IMR-90 (cell line): Measurements from ENCODE around the gene RP2. TPM values are rescaled to one million over a fixed set of nuclear protein-coding genes. Genes with fewer than 3 reads are reported as not detected.

Experiments
- ATAC-seq: fragments of 200-7000 bp; cut with Tn5 transposase; 2 replicates; pipeline ENCODE4 v1.9.1; 2020; ENCODE audit warnings: low read depth, mild to moderate bottlenecking, moderate library complexity
- BruUV-seq: library from RNA; stranded (reverse); fragments of 400-500 nt; replicated peaks from 2 replicates; lab custom pipeline; 2021; lab: Mats Ljungman, UMichigan
- CTCF ChIA-PET: fragments of 300-600 bp; formaldehyde crosslinking; extraction: SDS; loops from one replicate; lab custom pipeline; 2021; ENCODE audit warnings: antibody characterized with exemption; lab: Yijun Ruan, JAX
- POLR2A ChIA-PET: fragments of 300-600 bp; sonication (Branson Sonifier 250); formaldehyde crosslinking; loops from one replicate; lab custom pipeline; 2022; ENCODE audit warnings: antibody characterized with exemption; ENCODE audit not compliant: unreplicated experiment; lab: Charles Lee
- DNase-seq: peaks from one replicate; pipeline ENCODE4 v3.0.0; 2013
- H2AFZ ChIP-seq: replicated peaks from 2 replicates; pipeline ENCODE3; 2013; ENCODE audit warnings: low read length, mild to moderate bottlenecking; ENCODE audit not compliant: poor library complexity
- H2AK5ac ChIP-seq: 2 replicates; pipeline ENCODE4 v1.6.1; 2013; ENCODE audit warnings: low read depth, low read length, inconsistent platforms
- H2AK9ac ChIP-seq: replicated peaks from 2 replicates; pipeline ENCODE3; 2013; ENCODE audit warnings: mild to moderate bottlenecking, low read depth, low read length, moderate library complexity; ENCODE audit not compliant: poor library complexity
- H2BK120ac ChIP-seq: 2 replicates; pipeline ENCODE4 v1.6.1; 2013; ENCODE audit warnings: low read depth, low read length, inconsistent platforms
- H2BK15ac ChIP-seq: 3 replicates; pipeline ENCODE4 v1.6.1; 2013; ENCODE audit warnings: low read depth, low read length, inconsistent platforms
- H2BK20ac ChIP-seq: 2 replicates; pipeline ENCODE4 v1.6.1; 2013; ENCODE audit warnings: low read depth, mild to moderate bottlenecking, inconsistent platforms, low read length, moderate library complexity
- H2BK5ac ChIP-seq: 2 replicates; pipeline ENCODE4 v1.6.1; 2013; ENCODE audit warnings: mild to moderate bottlenecking, low read depth, low read length, inconsistent platforms; ENCODE audit not compliant: poor library complexity, severe bottlenecking
- H3K14ac ChIP-seq: replicated peaks from 2 replicates; pipeline ENCODE4 v1.6.1; 2013; ENCODE audit warnings: low read depth, low read length, inconsistent platforms
- H3K18ac ChIP-seq: 2 replicates; pipeline ENCODE4 v1.6.1; 2013; ENCODE audit warnings: low read depth, low read length, control low read depth
- H3K23ac ChIP-seq: 2 replicates; pipeline ENCODE4 v1.6.1; 2013; ENCODE audit warnings: low read depth, low read length, inconsistent platforms
- H3K27ac ChIP-seq: 2 replicates; pipeline ENCODE4 v1.5.1; 2013; ENCODE audit warnings: mild to moderate bottlenecking, control low read depth, low read length; ENCODE audit not compliant: insufficient read depth
- H3K27me3 ChIP-seq: 2 replicates; pipeline ENCODE4 v1.6.1; 2013; ENCODE audit warnings: low read length; ENCODE audit not compliant: control insufficient read depth, insufficient read depth
- H3K36me3 ChIP-seq: 2 replicates; pipeline ENCODE4 v1.6.1; 2013; ENCODE audit warnings: low read length, mixed read lengths; ENCODE audit not compliant: control insufficient read depth, insufficient read depth
- H3K4ac ChIP-seq: 2 replicates; pipeline ENCODE4 v1.6.1; 2013; ENCODE audit warnings: low read depth, low read length, inconsistent platforms
- H3K4me1 ChIP-seq: 2 replicates; pipeline ENCODE4 v1.6.1; 2013; ENCODE audit warnings: low read length, mixed read lengths; ENCODE audit not compliant: control insufficient read depth, insufficient read depth
- H3K4me2 ChIP-seq: 2 replicates; pipeline ENCODE4 v1.6.1; 2013; ENCODE audit warnings: low read depth, mild to moderate bottlenecking, control low read depth, low read length, moderate library complexity
- H3K4me3 ChIP-seq: 2 replicates; pipeline ENCODE4 v1.5.1; 2013; ENCODE audit warnings: low read depth, mild to moderate bottlenecking, control low read depth, low read length, moderate library complexity; ENCODE audit not compliant: insufficient read depth
- H3K56ac ChIP-seq: 2 replicates; pipeline ENCODE4 v1.6.1; 2013; ENCODE audit warnings: low read length, inconsistent platforms; ENCODE audit not compliant: insufficient read depth; ENCODE audit errors: extremely low read depth
- H3K79me1 ChIP-seq, 2 experiments: 2 replicates each; pipeline ENCODE4 v1.6.1; 2013; ENCODE audit warnings: low read length in 2 of 2, inconsistent platforms in 1 of 2, low read depth in 1 of 2
- H3K9ac ChIP-seq: 2 replicates; pipeline ENCODE4 v1.6.1; 2013; ENCODE audit warnings: low read depth, low read length, control low read depth
- H3K9me1 ChIP-seq: 2 replicates; pipeline ENCODE4 v1.6.1; 2013; ENCODE audit warnings: low read length, inconsistent platforms; ENCODE audit not compliant: insufficient read depth
- H3K9me3 ChIP-seq: 2 replicates; pipeline ENCODE4 v1.6.1; 2013; ENCODE audit warnings: low read length; ENCODE audit not compliant: control insufficient read depth, insufficient read depth
- H4K20me1 ChIP-seq: 2 replicates; pipeline ENCODE4 v1.6.1; 2013; ENCODE audit warnings: low read length, inconsistent platforms; ENCODE audit not compliant: insufficient read depth
- H4K5ac ChIP-seq: 2 replicates; pipeline ENCODE4 v1.6.1; 2013; ENCODE audit warnings: mild to moderate bottlenecking, low read depth, low read length, control low read depth
- H4K8ac ChIP-seq, 2 experiments: 2 replicates each; pipeline ENCODE4 v1.6.1; 2013; ENCODE audit warnings: low read depth in 2 of 2, low read length in 2 of 2, control low read depth in 1 of 2, inconsistent platforms in 1 of 2
- H4K91ac ChIP-seq: 2 replicates; pipeline ENCODE4 v1.6.1; 2013; ENCODE audit warnings: low read depth, low read length, inconsistent platforms; ENCODE audit not compliant: insufficient read depth
- CEBPB ChIP-seq: IDR thresholded peaks from 2 replicates; pipeline ENCODE4 v1.6.1; 2012; ENCODE audit warnings: low read depth, low read length, improper control_type of control experiment
- FOS ChIP-seq: fragments of 150-350 bp; IDR thresholded peaks from 2 replicates; pipeline ENCODE4 v1.6.1; 2016; ENCODE audit warnings: low read depth, low read length
- MAZ ChIP-seq: IDR thresholded peaks from 2 replicates; pipeline ENCODE4 v1.6.1; 2012; ENCODE audit warnings: low read depth, mild to moderate bottlenecking, low read length, improper control_type of control experiment, moderate library complexity, borderline replicate concordance
- RAD21 ChIP-seq: IDR thresholded peaks from 2 replicates; pipeline ENCODE4 v1.6.1; 2012; ENCODE audit warnings: low read length, improper control_type of control experiment
- RFX5 ChIP-seq: IDR thresholded peaks from 2 replicates; pipeline ENCODE4 v1.8.0; 2012; ENCODE audit warnings: low read depth, mild to moderate bottlenecking, low read length, moderate library complexity
- WGBS, 2 experiments: methylation state at CpG; one replicate each; pipeline versions ENCODE4 v1.1.5 to v1.1.7; 2013; ENCODE audit warnings: missing lambda C conversion rate in 2 of 2; ENCODE audit not compliant: insufficient read length in 1 of 2; ENCODE audit errors: extremely low coverage in 2 of 2; 5-methylcytosine and 5-hydroxymethylcytosine counted together
- dilution Hi-C: fragments of 300-500 bp; cut with HindIII; formaldehyde crosslinking; loops from one replicate; pipeline ENCODE4 v1.14.3; 2018; ENCODE audit warnings: low sequenced_read_pairs; ENCODE audit not compliant: unreplicated experiment
- in situ Hi-C: fragments of 300-500 bp; cut with MboI; formaldehyde crosslinking; loops from 3 replicates; pipeline ENCODE4 v1.14.3; 2019; ENCODE audit warnings: low sequenced_read_pairs, inconsistent platforms, mixed read lengths
- intact Hi-C: fragments of 100-400 bp; cut with micrococcal nuclease; formaldehyde crosslinking; loops from 2 replicates; pipeline ENCODE4 v1.10.0; 2022
- polyA plus RNA-seq, 3 experiments: library from polyadenylated mRNA; depleted of rRNA; stranded (reverse); fragments of >200 nt; gene quantifications; 2 replicates each; pipeline ENCODE4 v1.2.3, GENCODE V29; 2012; ENCODE audit warnings: low replicate concordance in 1 of 3
- total RNA-seq: library from RNA; depleted of rRNA; stranded (reverse); fragments of >200 nt; gene quantifications from 2 replicates; pipeline ENCODE4 v1.2.3, GENCODE V29; 2012
- TF ChIP-seq, protein P1 (sequence below): fragments of 150-350 bp; IDR thresholded peaks from 2 replicates; pipeline ENCODE4 v1.6.1; 2017; ENCODE audit warnings: mild to moderate bottlenecking, antibody characterized with exemption, low read length, low read depth
- TF ChIP-seq, protein P2 (sequence below): conservative IDR thresholded peaks from 2 replicates; pipeline ENCODE4 v1.5.1; 2012; ENCODE audit warnings: mild to moderate bottlenecking, low read depth, low read length, improper control_type of control experiment
- TF ChIP-seq, protein P3 (sequence below): fragments of 150-350 bp; IDR thresholded peaks from 2 replicates; pipeline ENCODE4 v1.6.1; 2016; ENCODE audit warnings: low read depth, mild to moderate bottlenecking, low read length, moderate library complexity, borderline replicate concordance

Gene RP2
- total and polyA plus RNA-seq, 2 of the 4 experiments (the other 2 are of a cell fraction) = 6.8 to 17.0 TPM

DNA sequence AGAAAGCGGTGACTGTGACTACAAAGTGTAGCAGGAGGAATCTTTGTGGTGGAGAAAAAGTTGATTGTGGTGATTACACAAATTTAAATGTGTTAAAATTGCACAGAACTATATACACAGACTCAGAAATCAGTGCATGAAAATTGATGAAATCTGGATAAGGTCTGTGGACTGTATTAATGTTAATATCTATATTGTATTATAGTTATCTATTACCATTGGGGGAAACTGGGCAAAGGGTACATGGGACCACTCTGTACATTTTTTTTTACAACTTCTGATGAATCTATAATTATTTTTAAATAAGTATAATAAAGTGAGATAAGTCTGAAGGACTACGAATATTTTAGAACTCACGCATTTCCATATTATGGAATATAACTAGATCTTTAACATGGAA is 73.6 kb downstream of the RP2 start:
- H3K27ac ChIP-seq = no peak overlapping the region
- H4K91ac ChIP-seq = no peak overlapping the region
- no peak overlapping the region for H2AK5ac ChIP-seq
- no CpG with 5 or more reads among the region's 3 CpGs for WGBS, 2 experiments
- H3K4me3 ChIP-seq = no peak overlapping the region
- no peak overlapping the region for H2BK120ac ChIP-seq
- peaks cover 15% of the 10 kb centered on the region; the same call in 1 of the 2 replicates for H4K20me1 ChIP-seq
- H2BK5ac ChIP-seq = no peak overlapping the region
- H3K4ac ChIP-seq = no peak overlapping the region
- no peaks in the 10 kb centered on the region for H3K4me1 ChIP-seq
- H3K4me2 ChIP-seq = no peak overlapping the region
- no peak overlapping the region for H2BK15ac ChIP-seq
- no peak overlapping the region for H4K5ac ChIP-seq
- no peak overlapping the region for H3K56ac ChIP-seq
- peaks cover 12 to 20% of the 10 kb centered on the region in 2 experiments; a peak in 3 of 4 replicates for H3K79me1 ChIP-seq
- H3K18ac ChIP-seq = no peak overlapping the region
- ChIA-PET POLR2A (no interaction called here), CTCF (no interaction called here)
- H2AFZ ChIP-seq = no peak overlapping the region
- dilution Hi-C loops (no loop called here), in situ Hi-C loops (no loop called here), intact Hi-C loops (loop anchor here (10.0 kb wide), 1 partner anchor 156 kb away; the partner anchor contains the start of gene SLC9A7)
- no peaks in the 10 kb centered on the region for H3K9me1 ChIP-seq
- no peak overlapping the region for H3K9ac ChIP-seq
- TF ChIP-seq RFX5 = no peak
- TF ChIP-seq FOS = no peak
- TF ChIP-seq MAZ = no peak
- TF ChIP-seq CEBPB = no peak
- TF ChIP-seq, protein P1, sequence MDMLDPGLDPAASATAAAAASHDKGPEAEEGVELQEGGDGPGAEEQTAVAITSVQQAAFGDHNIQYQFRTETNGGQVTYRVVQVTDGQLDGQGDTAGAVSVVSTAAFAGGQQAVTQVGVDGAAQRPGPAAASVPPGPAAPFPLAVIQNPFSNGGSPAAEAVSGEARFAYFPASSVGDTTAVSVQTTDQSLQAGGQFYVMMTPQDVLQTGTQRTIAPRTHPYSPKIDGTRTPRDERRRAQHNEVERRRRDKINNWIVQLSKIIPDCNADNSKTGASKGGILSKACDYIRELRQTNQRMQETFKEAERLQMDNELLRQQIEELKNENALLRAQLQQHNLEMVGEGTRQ = no peak
- no peak for TF ChIP-seq RAD21
- TF ChIP-seq, protein P2, sequence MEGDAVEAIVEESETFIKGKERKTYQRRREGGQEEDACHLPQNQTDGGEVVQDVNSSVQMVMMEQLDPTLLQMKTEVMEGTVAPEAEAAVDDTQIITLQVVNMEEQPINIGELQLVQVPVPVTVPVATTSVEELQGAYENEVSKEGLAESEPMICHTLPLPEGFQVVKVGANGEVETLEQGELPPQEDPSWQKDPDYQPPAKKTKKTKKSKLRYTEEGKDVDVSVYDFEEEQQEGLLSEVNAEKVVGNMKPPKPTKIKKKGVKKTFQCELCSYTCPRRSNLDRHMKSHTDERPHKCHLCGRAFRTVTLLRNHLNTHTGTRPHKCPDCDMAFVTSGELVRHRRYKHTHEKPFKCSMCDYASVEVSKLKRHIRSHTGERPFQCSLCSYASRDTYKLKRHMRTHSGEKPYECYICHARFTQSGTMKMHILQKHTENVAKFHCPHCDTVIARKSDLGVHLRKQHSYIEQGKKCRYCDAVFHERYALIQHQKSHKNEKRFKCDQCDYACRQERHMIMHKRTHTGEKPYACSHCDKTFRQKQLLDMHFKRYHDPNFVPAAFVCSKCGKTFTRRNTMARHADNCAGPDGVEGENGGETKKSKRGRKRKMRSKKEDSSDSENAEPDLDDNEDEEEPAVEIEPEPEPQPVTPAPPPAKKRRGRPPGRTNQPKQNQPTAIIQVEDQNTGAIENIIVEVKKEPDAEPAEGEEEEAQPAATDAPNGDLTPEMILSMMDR = no peak
- TF ChIP-seq, protein P3, sequence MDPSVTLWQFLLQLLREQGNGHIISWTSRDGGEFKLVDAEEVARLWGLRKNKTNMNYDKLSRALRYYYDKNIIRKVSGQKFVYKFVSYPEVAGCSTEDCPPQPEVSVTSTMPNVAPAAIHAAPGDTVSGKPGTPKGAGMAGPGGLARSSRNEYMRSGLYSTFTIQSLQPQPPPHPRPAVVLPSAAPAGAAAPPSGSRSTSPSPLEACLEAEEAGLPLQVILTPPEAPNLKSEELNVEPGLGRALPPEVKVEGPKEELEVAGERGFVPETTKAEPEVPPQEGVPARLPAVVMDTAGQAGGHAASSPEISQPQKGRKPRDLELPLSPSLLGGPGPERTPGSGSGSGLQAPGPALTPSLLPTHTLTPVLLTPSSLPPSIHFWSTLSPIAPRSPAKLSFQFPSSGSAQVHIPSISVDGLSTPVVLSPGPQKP = no peak
- no peak for DNase-seq
- no peaks in the 10 kb centered on the region for H3K9me3 ChIP-seq
- H3K14ac ChIP-seq = no peak overlapping the region
- no peak overlapping the region for H2BK20ac ChIP-seq
- no peak overlapping the region for H3K23ac ChIP-seq
- no peaks in the 10 kb centered on the region for H3K36me3 ChIP-seq
- no peak overlapping the region for H4K8ac ChIP-seq
- H2AK9ac ChIP-seq = no peak overlapping the region
- ATAC-seq = no peak
- H3K27me3 ChIP-seq = peaks cover 11% of the 10 kb centered on the region
- BruUV-seq = no TSS peak
